Panc1 (cell line): Measurements from ENCODE around the gene KCNH1. TPM values are rescaled to one million over a fixed set of nuclear protein-coding genes. Genes with fewer than 3 reads are reported as not detected.

ENCODE experiments used
- ATAC-seq: fragments of 200-7000 bp; cut with Tn5 transposase; 2 replicates; pipeline ENCODE4 v1.9.1; 2020; ENCODE audit warnings: mild to moderate bottlenecking, moderate library complexity
- BruUV-seq: library from RNA; stranded (reverse); fragments of 400-500 nt; replicated peaks from 2 replicates; lab custom pipeline; 2021; lab: Mats Ljungman, UMichigan
- CTCF ChIA-PET: fragments of 300-600 bp; sonication (Branson Sonifier 250); formaldehyde crosslinking; loops from one replicate; lab custom pipeline; 2022; ENCODE audit warnings: antibody characterized with exemption; lab: Charles Lee
- POLR2A ChIA-PET: fragments of 300-600 bp; sonication (Branson Sonifier 250); formaldehyde crosslinking; loops from one replicate; lab custom pipeline; 2022; ENCODE audit warnings: antibody characterized with exemption; lab: Charles Lee
- DNase-seq: peaks from one replicate; pipeline ENCODE4 v3.0.0-alpha.2; 2010; ENCODE audit warnings: low read depth, low spot score
- H3K27ac ChIP-seq: 2 replicates; pipeline ENCODE4 v1.5.1; 2011; ENCODE audit warnings: mild to moderate bottlenecking, low read length, inconsistent platforms
- H3K27me3 ChIP-seq: fragments of 200-500 bp; sonication (Bioruptor generic); 2 replicates; pipeline ENCODE4 v1.6.0; 2014; ENCODE audit warnings: low read length, inconsistent platforms; ENCODE audit not compliant: control insufficient read depth, insufficient read depth
- H3K36me3 ChIP-seq: fragments of 200-500 bp; sonication (Bioruptor generic); 2 replicates; pipeline ENCODE4 v1.5.1; 2014; ENCODE audit warnings: inconsistent platforms, mild to moderate bottlenecking, low read length, moderate library complexity; ENCODE audit not compliant: control insufficient read depth, insufficient read depth
- H3K4me1 ChIP-seq: 2 replicates; pipeline ENCODE4 v1.5.1; 2011; ENCODE audit warnings: inconsistent platforms, mild to moderate bottlenecking, low read length, moderate library complexity; ENCODE audit not compliant: control insufficient read depth, insufficient read depth
- H3K4me3 ChIP-seq, 2 experiments: 2 replicates each; pipeline ENCODE4 v1.5.1; 2011 to 2012; ENCODE audit warnings: low read depth in 2 of 2, low read length in 2 of 2, mild to moderate bottlenecking in 2 of 2, inconsistent platforms in 1 of 2, moderate library complexity in 1 of 2
- H3K9me3 ChIP-seq: fragments of 200-500 bp; sonication (Bioruptor generic); 2 replicates; pipeline ENCODE4 v1.5.1; 2014; ENCODE audit warnings: low read depth, mild to moderate bottlenecking, inconsistent platforms, low read length, moderate library complexity; ENCODE audit not compliant: control insufficient read depth, insufficient read depth
- POLR2AphosphoS5 ChIP-seq: IDR thresholded peaks from 2 replicates; pipeline ENCODE4 v1.6.1; 2012; ENCODE audit warnings: mild to moderate bottlenecking, low read depth, low read length, moderate library complexity
- REST ChIP-seq, 2 experiments: IDR thresholded peaks; 2 replicates each; pipeline ENCODE4 v1.6.1; 2011 to 2012; ENCODE audit warnings: low read depth in 2 of 2, control low read depth in 1 of 2, low read length in 1 of 2, mild to moderate bottlenecking in 1 of 2, moderate library complexity in 1 of 2; ENCODE audit not compliant: insufficient read depth in 1 of 2
- SIN3A ChIP-seq: IDR thresholded peaks from 2 replicates; pipeline ENCODE4 v1.6.1; 2012; ENCODE audit warnings: low read depth, mild to moderate bottlenecking, low read length, moderate library complexity, borderline replicate concordance; ENCODE audit not compliant: insufficient read depth
- TCF7L2 ChIP-seq: IDR thresholded peaks from 2 replicates; pipeline ENCODE4 v1.6.1; 2011; ENCODE audit warnings: mild to moderate bottlenecking, low read depth, low read length, inconsistent platforms
- in situ Hi-C: cut with HindIII; loops from 2 replicates; pipeline ENCODE4 v1.10.0; 2016; ENCODE audit warnings: low sequenced_read_pairs, low pct_unique_long_range_greater_than_20kb
- intact Hi-C: fragments of 100-400 bp; cut with micrococcal nuclease; formaldehyde crosslinking; loops from one replicate; pipeline ENCODE4 v1.10.0; 2022; ENCODE audit not compliant: unreplicated experiment
- total RNA-seq: library from RNA; stranded (reverse); gene quantifications from one replicate; pipeline ENCODE4 v1.2.1, GENCODE V29; 2021; ENCODE audit not compliant: unreplicated experiment
- TF ChIP-seq, protein P1 (sequence below): fragments of 450-650 bp; IDR thresholded peaks from 2 replicates; pipeline ENCODE4 v1.5.1; 2017; ENCODE audit warnings: mild to moderate bottlenecking

The KCNH1 gene
- total RNA-seq, 1 experiment from 2014 or later = not detected

DNA sequence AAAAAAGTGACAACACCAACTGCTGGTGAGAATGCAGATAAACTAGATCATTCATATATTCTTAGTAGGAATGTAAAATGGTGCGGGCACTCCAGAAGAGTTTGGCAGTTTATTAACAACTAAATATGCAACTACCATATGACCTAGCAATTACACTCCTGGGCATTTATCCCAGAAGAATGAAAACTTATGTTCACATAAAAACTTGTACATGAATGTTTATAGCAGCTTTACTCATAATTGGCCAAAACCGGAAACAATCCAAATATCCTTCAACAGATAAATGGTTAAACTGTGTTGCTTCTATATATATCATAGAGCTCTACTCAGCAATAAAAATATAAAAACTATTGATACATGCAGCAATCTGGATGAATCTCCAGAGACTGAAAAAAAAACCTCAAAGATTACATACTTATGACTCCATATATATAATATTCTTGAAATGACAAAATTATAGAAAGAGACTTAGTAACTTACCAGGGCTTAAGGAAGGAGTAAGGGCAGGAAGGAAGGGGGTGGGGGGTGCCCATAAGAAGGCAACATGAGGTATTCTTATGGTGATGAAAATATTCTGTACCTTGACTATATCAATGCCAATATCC, 99.9 kb downstream of the KCNH1 start:
- Histone ChIP-seq H3K9me3 (no peaks in the 10 kb centered on the region), H3K27me3 (no peaks in the 10 kb centered on the region), H3K36me3 (no peaks in the 10 kb centered on the region), H3K27ac (no peak overlapping the region), H3K4me3 (no peak overlapping the region), H3K4me1 (no peaks in the 10 kb centered on the region)
- DNase-seq = no peak
- no peak for TF ChIP-seq REST (IDR thresholded peaks at IDR 0.05; ENCODE audit: insufficient read depth in 1 of 2, low read depth in 2 of 2, low read length in 1 of 2)
- TF ChIP-seq, protein P1, sequence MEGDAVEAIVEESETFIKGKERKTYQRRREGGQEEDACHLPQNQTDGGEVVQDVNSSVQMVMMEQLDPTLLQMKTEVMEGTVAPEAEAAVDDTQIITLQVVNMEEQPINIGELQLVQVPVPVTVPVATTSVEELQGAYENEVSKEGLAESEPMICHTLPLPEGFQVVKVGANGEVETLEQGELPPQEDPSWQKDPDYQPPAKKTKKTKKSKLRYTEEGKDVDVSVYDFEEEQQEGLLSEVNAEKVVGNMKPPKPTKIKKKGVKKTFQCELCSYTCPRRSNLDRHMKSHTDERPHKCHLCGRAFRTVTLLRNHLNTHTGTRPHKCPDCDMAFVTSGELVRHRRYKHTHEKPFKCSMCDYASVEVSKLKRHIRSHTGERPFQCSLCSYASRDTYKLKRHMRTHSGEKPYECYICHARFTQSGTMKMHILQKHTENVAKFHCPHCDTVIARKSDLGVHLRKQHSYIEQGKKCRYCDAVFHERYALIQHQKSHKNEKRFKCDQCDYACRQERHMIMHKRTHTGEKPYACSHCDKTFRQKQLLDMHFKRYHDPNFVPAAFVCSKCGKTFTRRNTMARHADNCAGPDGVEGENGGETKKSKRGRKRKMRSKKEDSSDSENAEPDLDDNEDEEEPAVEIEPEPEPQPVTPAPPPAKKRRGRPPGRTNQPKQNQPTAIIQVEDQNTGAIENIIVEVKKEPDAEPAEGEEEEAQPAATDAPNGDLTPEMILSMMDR = no peak
- TF ChIP-seq SIN3A = no peak
- no peak for TF ChIP-seq TCF7L2
- TF ChIP-seq POLR2AphosphoS5 = no peak
- BruUV-seq = no TSS peak
- in situ Hi-C loops (no loop called here), intact Hi-C loops (no loop called here)
- no peak for ATAC-seq
- CTCF ChIA-PET = no interaction called here
- POLR2A ChIA-PET = no interaction called here

- intact Hi-C loops = no loop called here
- no peaks in the 10 kb centered on the region for H3K4me1 ChIP-seq
- H3K9me3 ChIP-seq = no peaks in the 10 kb centered on the region
- BruUV-seq = no TSS peak
- H3K36me3 ChIP-seq = no peaks in the 10 kb centered on the region
- H3K27me3 ChIP-seq = no peaks in the 10 kb centered on the region
- ATAC-seq (no peak), DNase-seq (no peak)
- in situ Hi-C loops = no loop called here
- no peak overlapping the region for H3K4me3 ChIP-seq
- ChIA-PET CTCF (no interaction called here), POLR2A (no interaction called here)
- no peak overlapping the region for H3K27ac ChIP-seq
- TF ChIP-seq SIN3A = no peak
- no peak for TF ChIP-seq TCF7L2
These were observed 109.0 kb downstream of the KCNH1 start for GRCh38 chr1:211024901-211025300.

DNA sequence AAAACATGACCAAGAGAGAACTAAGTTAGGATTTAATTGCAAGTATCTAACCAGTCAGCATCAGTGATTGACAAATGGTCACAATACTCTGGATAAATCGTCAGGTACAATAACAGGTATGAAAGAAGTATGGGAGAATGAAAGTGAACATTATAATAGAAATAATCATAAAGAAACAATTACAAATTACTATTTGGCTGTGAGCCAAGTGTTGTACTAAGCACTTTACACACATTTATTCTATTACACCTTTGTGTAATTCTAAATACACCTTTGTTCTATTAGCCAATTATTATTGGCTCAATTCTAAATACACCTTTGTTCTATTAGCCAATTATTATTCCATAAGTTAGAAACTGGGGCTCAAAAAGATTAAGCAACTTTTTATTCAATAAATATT, 114.7 kb downstream of the KCNH1 start:
- ATAC-seq (no peak), DNase-seq (no peak)
- TF ChIP-seq TCF7L2 = no peak
- TF ChIP-seq, protein P1 = no peak
- no peak for TF ChIP-seq POLR2AphosphoS5
- no peak for TF ChIP-seq SIN3A
- no peak for TF ChIP-seq REST (IDR thresholded peaks at IDR 0.05; ENCODE audit: insufficient read depth in 1 of 2, low read depth in 2 of 2, low read length in 1 of 2)
- Histone ChIP-seq H3K36me3 (no peaks in the 10 kb centered on the region), H3K27me3 (no peaks in the 10 kb centered on the region), H3K4me1 (no peaks in the 10 kb centered on the region), H3K4me3 (no peak overlapping the region), H3K9me3 (no peaks in the 10 kb centered on the region), H3K27ac (no peak overlapping the region)
- ChIA-PET POLR2A (no interaction called here), CTCF (no interaction called here)
- BruUV-seq = no TSS peak
- intact Hi-C loops = no loop called here
- in situ Hi-C loops = no loop called here
